Stimulated activated CD8-positive, alpha-beta memory T cell treated with anti-CD3 and anti-CD28 coated beads, Interleukin-12 subunit alpha, Interleukin-12 subunit beta, amount 100 ng/mL, for 24 hours (primary cell): ENCODE measurements around the gene C15orf39.
A peak's percentile ranks its signal among the peaks of the same experiment; 100 is the strongest.

ENCODE experiments used
- DNase-seq: peaks from one replicate; pipeline ENCODE4 v3.0.0-alpha.2; 2020; ENCODE audit errors: extremely low read depth

C15orf39 gene

GRCh38 chr15:75197062-75197630, 4.5 kb upstream of the C15orf39 start:
- DNase-seq, result no peak

GRCh38 chr15:75198560-75199356, 2.9 kb upstream of the C15orf39 start:
- no peak for DNase-seq

- DNase-seq, result no peak
Measured at GRCh38 chr15:75199357-75199940, 2.2 kb upstream of the C15orf39 start.

- no peak for DNase-seq
Measured at GRCh38 chr15:75200391-75200764, 1.3 kb upstream of the C15orf39 start.

GRCh38 chr15:75200765-75201615, 692 bp upstream of the C15orf39 start:
- DNase-seq, result no peak

GRCh38 chr15:75202251-75203016, 752 bp downstream of the C15orf39 start:
- peak; percentile 67 for DNase-seq

- DNase-seq, result no peak
Measured at GRCh38 chr15:75203017-75203907, 1.6 kb downstream of the C15orf39 start.

GRCh38 chr15:75203908-75204263, 2.2 kb downstream of the C15orf39 start:
- DNase-seq, result no peak

- DNase-seq, result peak; percentile 60
Measured at GRCh38 chr15:75204340-75205063, 2.8 kb downstream of the C15orf39 start.

- DNase-seq, result no peak
Measured at GRCh38 chr15:75205064-75205395, 3.3 kb downstream of the C15orf39 start.

GRCh38 chr15:75206006-75206405, 4.3 kb downstream of the C15orf39 start:
- DNase-seq, result no peak

GRCh38 chr15:75206803-75207617, 5.3 kb downstream of the C15orf39 start:
- DNase-seq, result no peak

- DNase-seq, result no peak
Measured at GRCh38 chr15:75207618-75208500, 6.2 kb downstream of the C15orf39 start.

GRCh38 chr15:75208501-75209288, 7.0 kb downstream of the C15orf39 start:
- DNase-seq, result no peak

GRCh38 chr15:75209289-75209676, 7.6 kb downstream of the C15orf39 start:
- DNase-seq, result no peak

GRCh38 chr15:75210811-75211230, 9.1 kb downstream of the C15orf39 start:
- DNase-seq, result no peak
